IPS DF 19.7 (cell line): Measurements from ENCODE around the gene NDST3.
"Not testable (repeated sequence)": the region's sequence is repeated elsewhere in the genome, so short reads cannot be mapped to it uniquely, and the experiment has no call there.

Source experiments
- DNase-seq: peaks from one replicate; pipeline ENCODE4 v3.0.0-alpha.2; 2013; ENCODE audit warnings: low read depth, low spot score

Gene NDST3

DNA sequence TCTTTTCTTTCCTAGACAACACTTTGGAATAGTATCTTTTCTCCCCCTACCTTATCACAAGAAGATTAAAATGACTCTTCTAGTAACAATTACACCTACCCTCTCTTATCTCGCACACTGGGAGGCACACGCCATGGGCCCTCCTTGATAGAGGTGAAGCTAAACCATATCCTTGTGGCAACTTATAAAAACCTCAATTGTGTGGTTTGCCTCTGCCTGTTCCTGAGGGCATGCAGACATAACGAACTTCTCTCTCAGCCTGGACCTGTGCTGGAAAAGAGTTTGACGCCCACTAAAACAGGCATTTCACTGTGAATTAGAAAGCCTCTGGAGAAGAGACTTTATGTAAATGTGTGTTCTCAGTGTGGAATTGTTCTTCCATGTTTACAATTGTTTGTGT lies 141.2 kb downstream of the NDST3 start:
- no peak for DNase-seq

DNA sequence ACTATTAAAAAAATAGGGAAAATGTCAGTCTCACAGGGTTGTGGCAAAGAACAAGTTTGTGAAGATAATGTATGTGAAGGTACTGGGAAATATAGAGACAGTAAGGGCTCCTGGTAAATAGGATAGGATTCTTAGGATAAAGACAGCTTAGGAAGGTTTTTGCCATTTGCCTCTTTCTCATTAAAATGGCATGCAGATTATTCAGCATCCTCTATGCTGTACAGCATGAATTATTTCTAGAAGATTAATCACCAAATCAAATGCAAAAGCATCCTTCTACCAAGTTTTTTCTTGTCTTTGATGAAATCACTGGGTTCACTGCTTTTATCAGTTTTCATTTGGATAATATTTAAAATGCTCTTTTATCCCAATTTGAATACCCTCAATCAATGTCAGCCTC lies 142.8 kb downstream of the NDST3 start:
- DNase-seq, result no peak

DNA sequence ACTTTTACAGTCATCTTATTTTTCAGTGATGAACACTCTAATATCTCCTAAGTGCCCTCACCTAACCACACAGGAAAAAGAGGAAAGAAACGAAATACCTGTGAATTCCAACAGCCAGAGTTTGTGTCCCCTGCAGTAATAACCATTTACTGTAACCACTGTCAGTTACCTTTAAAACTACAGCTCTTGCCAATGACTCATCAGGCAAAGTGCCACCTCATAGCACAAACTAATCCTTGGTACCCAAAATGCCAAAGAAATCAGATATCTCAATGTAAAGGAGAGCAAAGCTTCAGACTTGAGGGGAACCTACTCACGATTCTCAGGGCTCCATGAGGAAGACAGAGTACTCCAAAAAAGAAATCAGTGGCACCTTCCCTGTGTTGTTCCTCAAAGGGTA lies 146.5 kb downstream of the NDST3 start:
- no peak for DNase-seq

DNA sequence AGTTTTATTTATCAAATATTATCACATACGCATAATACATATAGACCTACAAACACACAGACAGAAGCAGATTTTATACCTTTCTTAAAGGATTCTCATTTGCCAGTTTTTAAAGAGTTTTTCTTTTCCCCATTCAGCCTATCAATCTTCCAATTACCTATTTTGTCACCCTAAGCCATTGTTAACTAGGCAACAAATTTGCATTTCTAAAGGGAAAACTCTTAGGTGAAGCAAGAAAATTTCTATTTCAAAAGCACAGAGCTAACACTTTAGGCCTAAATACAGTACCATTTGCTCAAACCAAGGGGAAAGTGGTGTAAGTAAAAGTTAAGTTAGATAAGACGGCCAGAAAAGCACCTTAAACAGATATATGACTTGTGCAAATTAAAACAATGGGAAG lies 156.6 kb downstream of the NDST3 start:
- DNase-seq, result no peak

DNA sequence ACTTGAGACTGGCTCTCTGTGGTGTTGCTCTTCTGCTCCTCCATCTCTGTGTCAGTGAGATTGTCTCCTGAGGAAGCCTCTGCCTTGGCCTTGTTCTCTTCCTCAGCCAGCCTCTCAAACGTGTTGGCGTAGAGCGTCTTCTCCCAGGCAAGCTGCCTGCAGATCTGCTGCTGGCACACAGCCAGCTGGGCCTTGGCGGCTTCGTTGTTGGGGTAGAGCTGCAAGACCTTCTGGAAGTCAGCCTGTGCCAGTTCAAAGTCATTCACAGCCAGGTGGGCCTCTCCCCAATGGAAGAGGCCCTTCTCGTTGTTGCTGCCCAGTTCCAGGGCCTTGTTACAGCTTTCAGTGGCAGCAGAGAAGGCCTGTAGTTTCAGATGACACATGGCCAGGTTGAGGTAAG lies 159.1 kb downstream of the NDST3 start:
- DNase-seq, result no peak

DNA sequence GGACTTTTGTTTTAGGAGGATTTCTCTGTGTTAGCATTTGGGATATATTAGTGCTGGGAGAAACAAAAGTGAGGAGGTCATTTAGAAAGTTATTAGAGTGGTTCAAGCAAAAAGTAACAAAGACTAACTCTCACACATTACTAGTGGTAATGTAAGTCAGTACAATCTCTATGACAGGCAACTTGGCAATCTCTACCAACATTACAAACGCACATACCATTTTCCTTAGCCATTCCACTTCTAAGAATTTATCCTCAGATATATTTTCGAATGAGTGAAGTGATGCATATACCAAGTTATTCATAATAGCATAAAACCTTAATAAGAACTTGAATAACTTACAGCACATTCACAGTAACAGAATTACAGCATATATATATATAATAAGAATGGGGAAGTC lies 172.3 kb downstream of the NDST3 start:
- no peak for DNase-seq

DNA sequence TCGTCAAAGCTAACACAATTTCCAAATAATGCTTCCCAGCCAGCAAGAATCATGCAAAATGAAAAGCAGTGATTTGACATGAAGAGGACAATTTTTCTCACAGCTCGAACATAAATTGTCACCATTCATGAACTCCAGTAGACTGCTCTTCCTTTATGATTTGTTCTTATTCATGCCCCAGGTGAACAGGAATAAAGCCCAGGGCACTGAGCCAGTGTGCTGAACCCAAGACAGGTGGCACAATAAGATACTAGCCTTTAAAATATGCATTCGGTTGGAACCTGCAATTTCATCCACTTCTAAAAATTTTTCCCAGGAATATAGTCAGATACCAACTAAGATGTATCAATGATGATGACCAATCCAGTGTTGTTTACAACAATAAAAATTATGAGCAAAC lies 178.8 kb downstream of the NDST3 start:
- no peak for DNase-seq

DNA sequence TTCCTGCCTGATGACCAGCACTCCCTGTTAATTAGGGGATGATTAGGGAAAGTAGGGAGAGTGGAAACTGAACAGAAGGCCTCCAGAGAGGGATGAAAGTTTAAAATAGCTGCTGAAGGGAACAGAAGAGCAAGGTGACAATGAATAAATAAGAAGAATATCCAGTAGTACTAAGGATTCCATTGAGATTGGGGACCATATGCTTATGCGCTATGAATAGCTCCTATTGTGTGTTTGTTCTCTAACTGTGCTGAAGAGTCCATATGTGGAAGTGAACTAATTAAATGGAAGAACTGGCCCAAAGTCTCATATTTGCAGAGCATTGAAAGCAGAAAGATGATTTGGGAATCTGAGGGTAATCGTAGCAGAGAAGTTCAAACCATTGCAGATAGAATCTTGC lies 181.5 kb downstream of the NDST3 start:
- no peak for DNase-seq

DNA sequence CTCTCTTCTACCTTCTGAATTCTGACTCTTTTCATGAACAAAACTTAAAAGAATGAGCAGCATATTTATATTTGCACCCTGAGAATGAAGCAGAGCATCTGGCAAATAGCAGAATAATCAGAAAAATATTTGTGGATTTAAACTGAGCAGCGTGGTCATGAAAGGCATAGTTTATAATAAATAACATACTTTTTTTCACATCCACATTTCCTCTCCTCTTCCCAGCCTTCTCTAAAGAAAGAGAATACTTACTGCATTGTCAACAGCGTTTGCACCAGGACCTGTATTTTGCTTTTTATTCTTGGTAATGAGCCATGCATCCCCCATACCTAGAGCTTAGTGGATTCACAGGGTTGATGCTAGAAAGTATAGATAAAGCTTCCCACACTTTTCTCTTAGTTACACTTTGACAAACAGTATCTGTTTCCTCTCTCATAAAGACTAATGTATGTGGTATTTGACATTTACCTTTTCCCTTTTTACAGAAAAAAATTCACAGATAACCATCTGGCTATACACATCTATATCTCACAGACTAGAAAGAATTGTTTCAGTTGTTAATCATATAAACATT lies 187.0 kb downstream of the NDST3 start:
- DNase-seq, result no peak

DNA sequence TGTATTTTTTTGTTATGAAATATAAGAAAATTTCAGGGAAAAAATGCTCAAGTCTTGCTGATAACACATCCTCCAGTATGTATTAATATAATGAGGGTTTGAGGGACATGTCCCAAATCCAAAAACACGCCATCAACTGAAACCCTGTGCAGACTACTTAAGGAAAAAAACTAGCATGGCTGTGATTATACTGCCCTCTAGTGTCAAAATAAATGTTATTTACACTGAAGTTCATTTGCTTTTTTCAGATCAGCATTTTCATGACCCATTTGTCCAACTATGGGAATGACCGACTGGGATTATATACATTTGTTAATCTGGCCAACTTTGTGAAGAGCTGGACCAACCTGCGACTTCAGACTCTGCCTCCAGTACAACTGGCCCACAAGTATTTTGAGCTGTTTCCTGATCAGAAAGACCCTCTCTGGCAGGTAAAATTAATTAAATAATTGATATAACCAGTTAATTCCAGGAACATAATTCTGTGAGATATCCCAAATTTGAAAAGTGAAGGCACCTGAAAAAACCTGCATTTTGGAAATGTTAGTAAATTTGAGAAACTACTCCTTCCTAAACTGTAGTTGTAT lies 190.1 kb downstream of the NDST3 start:
- peak; percentile 12 for DNase-seq

DNA sequence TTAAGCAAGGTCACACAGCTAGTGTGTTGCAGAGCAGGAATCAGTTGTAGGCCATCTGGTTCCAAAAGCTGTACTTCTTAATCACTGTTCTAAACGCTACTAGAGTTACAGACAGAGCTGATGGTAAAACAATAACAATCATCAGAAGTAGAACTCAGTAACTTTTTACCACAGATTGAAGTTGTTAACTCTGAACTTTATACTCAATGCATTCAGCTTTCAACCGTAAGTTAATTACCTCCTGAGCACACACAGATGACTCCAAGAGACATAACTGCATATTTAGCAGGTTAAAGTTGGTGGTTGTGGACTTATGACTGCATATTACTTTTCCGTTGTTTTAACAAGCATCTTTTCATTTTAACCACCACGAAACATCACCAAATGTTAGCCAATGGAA lies 191.2 kb downstream of the NDST3 start:
- DNase-seq, result no peak

DNA sequence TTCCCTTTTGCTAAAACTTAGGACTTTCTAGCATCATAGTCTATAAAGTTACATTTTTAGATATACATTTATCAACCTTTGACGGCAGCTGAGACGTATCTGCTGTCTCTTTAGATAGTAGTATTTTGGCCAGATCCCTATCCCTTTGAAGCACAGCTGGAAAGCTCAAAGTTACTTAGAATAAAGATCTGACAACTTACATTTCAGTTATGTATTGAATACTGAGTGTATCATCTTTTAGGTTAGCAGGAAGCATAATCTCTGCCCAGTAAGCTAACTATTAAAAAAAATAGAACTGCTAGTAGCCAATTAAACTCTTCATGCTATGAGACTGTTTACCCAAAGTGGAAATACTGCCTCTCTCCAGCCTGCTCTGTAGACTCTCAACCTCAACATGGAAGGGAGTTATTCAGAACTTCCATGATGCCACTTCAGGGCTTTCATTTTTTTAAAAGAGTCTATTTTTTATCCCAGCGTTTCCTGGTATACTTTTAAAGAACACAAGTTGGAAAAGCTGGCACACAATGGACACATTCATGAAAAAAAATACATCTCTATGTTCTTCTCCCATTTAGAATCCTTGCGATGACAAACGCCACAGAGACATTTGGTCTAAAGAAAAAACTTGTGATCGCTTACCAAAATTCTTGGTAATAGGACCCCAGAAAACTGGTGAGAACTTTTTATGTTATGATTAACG lies 192.2 kb downstream of the NDST3 start:
- no peak for DNase-seq

DNA sequence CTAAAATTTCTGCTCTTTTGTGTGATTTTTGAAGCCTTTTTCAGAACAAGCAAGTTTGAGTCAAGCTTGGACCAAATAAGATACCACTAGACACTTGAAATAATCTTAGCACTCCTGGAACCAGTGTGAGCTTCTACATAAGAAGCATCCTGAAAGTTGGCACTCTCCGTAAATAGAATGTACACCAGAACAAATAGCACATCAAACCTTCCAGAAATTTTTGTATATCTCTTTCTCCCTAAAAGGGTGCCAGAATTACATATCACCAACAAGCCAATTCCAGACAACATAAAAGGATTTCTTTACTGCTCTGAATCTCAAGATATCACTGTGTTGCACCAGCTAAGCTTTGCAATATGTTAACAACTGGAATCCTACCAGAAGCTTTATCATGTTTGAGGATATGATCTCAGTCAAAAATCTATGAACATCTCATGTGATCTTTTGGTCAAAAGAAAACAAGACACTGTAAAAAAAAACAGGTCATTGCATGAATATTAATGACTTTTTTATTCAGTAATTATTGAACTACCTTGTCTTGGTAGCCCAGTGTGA lies 201.4 kb downstream of the NDST3 start:
- no peak for DNase-seq

DNA sequence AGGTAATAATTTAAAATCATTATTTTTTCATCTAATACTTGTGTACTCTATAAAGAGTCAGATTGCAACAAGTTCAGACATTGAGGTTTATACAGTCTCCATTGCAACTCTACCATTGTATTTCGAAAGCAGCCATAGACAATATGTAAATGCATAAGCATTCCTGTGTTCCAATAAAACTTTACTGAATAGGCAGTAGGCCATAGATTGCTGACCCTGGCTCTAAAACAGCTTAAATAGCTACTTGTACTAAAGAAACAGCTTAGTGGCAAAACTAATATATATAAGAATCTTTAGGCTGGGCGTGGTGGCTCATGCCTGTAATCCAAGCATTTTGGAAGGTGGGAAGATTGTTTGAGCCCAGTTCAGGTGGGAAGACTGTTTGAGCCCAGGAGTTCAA lies 203.2 kb downstream of the NDST3 start:
- DNase-seq, result no peak

DNA sequence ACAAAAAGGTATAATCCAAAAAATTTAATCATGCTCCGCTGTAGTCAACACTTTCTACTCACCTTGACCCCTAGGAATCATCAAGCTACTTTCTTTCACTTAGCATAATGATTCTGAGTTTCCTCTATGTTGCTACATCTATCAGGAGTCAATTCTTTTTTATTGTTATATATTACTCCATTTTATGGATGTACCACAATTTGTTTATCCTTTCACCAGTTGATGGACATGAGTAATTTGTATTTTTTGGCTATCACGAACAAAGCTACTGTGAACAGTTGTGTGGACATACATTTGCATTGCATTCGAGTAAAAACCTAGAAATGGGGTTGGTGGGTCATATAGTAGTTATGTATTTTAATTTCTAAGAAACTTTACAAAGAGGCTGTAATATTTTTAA lies 215.6 kb downstream of the NDST3 start:
- no peak for DNase-seq

DNA sequence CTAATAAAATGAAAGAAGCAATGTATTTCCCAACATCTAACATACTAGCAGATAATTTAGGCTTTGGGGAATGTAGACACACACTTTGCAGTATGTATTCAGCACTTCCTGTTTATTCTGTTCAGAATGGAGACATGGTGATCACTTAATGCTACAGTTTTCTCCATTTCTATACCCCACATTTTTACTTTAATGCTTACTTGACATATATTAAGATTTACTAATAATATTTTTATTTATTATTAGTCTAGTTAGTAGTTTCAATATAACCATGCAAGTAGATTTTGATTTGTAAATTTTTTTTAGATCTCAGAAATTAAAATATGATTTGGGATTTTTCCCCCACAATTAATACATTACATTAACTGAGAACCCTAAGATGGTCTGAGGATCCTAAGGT lies 220.1 kb downstream of the NDST3 start:
- DNase-seq, result no peak

DNA sequence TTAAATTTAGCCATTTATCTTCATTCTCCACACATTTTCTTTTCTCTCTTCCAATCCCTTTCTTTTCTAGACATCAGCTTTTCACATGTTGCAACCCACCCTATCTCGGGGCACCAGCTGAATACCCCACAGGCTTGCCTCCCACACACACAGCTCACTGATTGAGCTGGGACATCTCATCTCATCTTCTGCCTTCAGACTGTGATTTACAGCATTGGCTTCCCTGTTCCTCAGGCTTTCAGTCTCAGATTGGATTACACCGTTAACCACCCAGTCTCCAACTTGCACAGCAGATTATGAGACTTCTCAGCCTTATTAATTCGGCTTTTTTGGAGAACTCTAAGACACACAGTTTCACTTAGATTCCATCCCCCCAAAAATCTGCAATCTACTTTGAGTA lies 224.8 kb downstream of the NDST3 start:
- DNase-seq, result no peak

DNA sequence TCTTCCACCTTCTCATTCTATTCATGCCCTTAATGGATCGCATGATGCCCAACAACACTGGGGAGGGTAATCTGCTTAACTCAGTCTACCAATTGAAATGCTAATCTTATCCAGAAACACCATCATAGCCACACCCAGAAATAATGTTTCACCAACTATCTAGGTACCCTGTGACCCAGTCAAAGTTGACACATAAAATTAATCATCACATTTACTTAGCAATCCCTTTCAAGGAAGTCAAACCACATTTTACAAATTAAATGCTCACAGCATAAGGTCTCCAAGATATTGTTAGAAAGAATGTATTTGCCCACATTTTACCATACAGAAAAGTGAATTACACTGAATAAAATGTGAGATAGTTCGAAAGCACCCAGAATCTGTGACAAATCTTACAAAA lies 226.0 kb downstream of the NDST3 start:
- DNase-seq, result no peak

DNA sequence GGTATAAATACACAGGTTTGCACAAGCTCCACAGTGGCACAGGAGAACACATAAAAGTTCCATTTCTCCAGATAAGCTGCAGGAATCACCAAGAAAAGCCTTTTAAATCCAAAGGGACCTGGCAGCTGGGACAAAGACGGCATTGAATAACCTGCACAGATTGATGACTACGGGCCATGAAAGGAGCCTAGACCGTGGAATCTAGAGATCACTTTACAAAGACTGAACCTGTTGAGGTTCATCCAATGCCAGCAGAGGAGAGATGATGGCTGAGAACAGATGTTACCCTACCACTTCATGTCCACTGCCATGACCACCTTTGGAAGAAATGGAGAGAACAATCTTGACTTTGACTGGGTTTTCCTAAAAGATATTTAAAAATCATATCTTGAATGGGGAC lies 229.8 kb downstream of the NDST3 start:
- no peak for DNase-seq

DNA sequence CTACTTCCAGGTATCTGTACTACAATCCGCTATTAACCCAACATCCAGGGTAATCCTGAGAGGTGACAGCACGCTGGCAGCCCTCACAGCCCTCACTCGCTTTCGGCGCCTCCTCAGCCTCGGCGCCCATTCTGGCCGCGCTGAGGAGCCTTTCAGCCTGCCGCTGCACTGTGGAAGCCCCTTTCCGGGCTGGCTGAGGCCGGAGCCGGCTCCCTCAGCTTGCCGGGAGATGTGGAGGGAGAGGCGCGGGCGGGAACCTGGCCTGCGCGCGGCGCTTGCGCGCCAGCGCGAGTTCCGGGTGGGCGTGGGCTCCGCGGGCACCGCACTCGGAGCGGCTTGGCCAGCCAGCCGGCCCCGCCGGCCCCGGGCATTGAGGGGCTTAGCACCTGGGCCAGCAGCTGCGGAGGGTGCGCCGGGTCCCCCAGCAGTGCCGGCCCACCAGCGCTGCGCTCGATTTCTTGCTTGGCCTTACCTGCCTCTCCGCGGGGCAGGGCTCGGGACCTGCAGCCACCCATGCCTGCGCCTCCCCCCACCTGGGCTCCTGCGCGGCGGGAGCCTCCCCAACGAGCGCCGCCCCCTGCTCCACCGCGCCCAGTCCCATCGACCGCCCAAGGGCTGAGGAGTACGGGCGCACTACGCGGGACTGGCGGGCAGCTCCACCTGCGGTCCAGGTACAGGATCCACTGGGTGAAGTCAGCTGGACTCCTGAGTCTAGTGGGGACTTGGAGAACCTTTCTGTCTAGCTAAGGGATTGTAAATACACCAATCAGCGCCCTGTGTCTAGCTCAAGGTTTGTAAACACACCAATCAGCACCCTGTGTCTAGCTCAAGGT lies 231.2 kb downstream of the NDST3 start:
- DNase-seq, result no peak

DNA sequence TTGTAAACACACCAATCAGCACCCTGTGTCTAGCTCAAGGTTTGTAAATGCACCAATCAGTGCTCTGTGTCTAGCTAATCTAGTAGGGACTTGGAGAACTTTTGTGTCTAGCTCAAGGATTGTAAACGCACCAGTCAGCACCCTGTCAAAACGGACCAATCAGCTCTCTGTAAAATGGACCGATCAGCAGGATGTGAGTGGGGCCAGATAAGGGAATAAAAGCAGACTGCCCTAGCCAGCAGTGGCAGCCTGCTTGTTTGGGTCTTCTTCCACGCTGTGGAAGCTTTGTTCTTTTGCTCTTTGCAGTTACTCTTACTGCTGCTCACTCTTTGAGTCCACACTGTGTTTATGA lies 231.8 kb downstream of the NDST3 start:
- DNase-seq, result not testable (repeated sequence)

DNA sequence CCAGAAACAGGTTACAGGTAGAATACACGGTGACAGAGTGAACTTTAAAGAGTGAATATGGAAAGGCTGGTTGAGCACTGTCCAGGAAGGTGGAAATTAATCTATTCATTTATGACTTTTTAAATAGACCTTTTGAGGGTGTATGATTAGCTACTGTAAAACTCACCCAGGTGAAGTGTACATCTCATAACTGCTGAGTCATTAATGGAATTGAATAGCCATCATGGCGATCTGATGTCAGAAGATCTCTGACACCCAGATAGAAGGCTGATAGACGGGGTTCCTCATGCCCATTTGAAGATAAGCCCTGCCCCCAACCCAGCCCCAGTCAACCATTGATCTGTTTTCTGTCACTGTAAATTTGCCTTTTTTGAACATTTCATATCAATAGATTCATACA lies 234.5 kb downstream of the NDST3 start:
- no peak for DNase-seq
